ENCODE results near the gene IL17D. TPM values are rescaled to one million over a fixed set of nuclear protein-coding genes. Genes with fewer than 3 reads are reported as not detected.

IL17D gene
- total RNA-seq, 1 experiment from 2014 or later, result 0.59 TPM

DNA sequence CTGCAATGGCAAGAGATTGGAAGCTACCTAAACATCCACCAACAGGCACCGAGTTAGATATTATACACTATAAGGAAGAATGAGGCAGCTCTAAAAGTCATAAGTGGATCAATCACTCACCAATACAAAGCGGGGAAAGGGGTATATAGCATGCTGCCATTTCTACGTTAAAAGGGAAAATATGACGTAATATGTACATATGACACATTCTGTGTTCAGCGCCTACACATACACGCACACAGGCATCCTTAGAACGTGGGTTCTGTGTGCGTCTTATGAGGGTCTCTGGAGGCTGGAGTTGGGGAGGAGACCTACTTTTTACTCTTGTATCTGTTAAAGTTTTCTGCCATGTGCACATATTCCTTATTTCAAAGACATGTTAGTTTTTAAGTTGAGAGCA is 5.9 kb downstream of the IL17D start:
- Mint-ChIP-seq H3K36me3 (no peaks in the 10 kb centered on the region), H3K4me3 (no peak overlapping the region), H3K4me1 (peaks cover 23% of the 10 kb centered on the region), H3K27me3 (ENCODE audit: low read depth) (peaks cover 25% of the 10 kb centered on the region), H3K9me3 (no peaks in the 10 kb centered on the region), H3K27ac (no peak overlapping the region)
- ATAC-seq (no peak), DNase-seq (ENCODE audit: low spot score) (no peak)
- ChIA-PET POLR2A (no interaction called here), CTCF (interaction anchor here (0.8 to 1.7 kb wide), 2 partner anchors 113 to 217 kb away, joined by 3 to 5 read pairs; no protein-coding TSS in a partner anchor)
- TF ChIP-seq, protein P1, sequence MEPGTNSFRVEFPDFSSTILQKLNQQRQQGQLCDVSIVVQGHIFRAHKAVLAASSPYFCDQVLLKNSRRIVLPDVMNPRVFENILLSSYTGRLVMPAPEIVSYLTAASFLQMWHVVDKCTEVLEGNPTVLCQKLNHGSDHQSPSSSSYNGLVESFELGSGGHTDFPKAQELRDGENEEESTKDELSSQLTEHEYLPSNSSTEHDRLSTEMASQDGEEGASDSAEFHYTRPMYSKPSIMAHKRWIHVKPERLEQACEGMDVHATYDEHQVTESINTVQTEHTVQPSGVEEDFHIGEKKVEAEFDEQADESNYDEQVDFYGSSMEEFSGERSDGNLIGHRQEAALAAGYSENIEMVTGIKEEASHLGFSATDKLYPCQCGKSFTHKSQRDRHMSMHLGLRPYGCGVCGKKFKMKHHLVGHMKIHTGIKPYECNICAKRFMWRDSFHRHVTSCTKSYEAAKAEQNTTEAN (CRISPR knock-in tag; IDR thresholded peaks at IDR 0.05), result no peak
- TF ChIP-seq PRDM15 (CRISPR knock-in tag; IDR thresholded peaks at IDR 0.05), result no peak
- TF ChIP-seq CBFB (CRISPR knock-in tag; IDR thresholded peaks at IDR 0.05; ENCODE audit: low read depth), result no peak
- no peak for TF ChIP-seq RELA (CRISPR knock-in tag; IDR thresholded peaks at IDR 0.05; ENCODE audit: borderline replicate concordance)
- TF ChIP-seq, protein P2, sequence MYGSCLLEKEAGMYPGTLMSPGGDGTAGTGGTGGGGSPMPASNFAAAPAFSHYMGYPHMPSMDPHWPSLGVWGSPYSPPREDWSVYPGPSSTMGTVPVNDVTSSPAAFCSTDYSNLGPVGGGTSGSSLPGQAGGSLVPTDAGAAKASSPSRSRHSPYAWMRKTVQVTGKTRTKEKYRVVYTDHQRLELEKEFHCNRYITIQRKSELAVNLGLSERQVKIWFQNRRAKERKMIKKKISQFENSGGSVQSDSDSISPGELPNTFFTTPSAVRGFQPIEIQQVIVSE (CRISPR knock-in tag; IDR thresholded peaks at IDR 0.05; ENCODE audit: borderline replicate concordance), result no peak
- no peak for TF ChIP-seq ZNF121 (CRISPR knock-in tag; IDR thresholded peaks at IDR 0.05)
- TF ChIP-seq ZMAT4 (CRISPR knock-in tag; IDR thresholded peaks at IDR 0.05), result no peak
- no peak for TF ChIP-seq SOX15 (CRISPR knock-in tag; IDR thresholded peaks at IDR 0.05)
- no peak for TF ChIP-seq TCF7 (CRISPR knock-in tag; IDR thresholded peaks at IDR 0.05; ENCODE audit: low read depth)
- TF ChIP-seq NFATC4 (CRISPR knock-in tag; IDR thresholded peaks at IDR 0.05), result no peak
- TF ChIP-seq ATF6 (CRISPR knock-in tag; IDR thresholded peaks at IDR 0.05), result no peak
- no peak for TF ChIP-seq NFYB (CRISPR knock-in tag; conservative IDR thresholded peaks at IDR 0.05; ENCODE audit: low read depth)
- no peak for TF ChIP-seq AR (CRISPR knock-in tag; IDR thresholded peaks at IDR 0.05)
- no peak for TF ChIP-seq ZNF416 (CRISPR knock-in tag; IDR thresholded peaks at IDR 0.05)
- TF ChIP-seq, protein P3, sequence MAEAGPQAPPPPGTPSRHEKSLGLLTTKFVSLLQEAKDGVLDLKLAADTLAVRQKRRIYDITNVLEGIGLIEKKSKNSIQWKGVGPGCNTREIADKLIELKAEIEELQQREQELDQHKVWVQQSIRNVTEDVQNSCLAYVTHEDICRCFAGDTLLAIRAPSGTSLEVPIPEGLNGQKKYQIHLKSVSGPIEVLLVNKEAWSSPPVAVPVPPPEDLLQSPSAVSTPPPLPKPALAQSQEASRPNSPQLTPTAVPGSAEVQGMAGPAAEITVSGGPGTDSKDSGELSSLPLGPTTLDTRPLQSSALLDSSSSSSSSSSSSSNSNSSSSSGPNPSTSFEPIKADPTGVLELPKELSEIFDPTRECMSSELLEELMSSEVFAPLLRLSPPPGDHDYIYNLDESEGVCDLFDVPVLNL (CRISPR knock-in tag; IDR thresholded peaks at IDR 0.05; ENCODE audit: borderline replicate concordance, low read depth), result no peak
